ENCODE measurements around the gene RTBDN.

RTBDN gene

GRCh38 chr19:12779162-12779993 is 55.0 kb downstream of the RTBDN start:
- peak; percentile 92 for DNase-seq (ENCODE audit: low spot score)

- no peak for DNase-seq (ENCODE audit: low spot score)
Measured at GRCh38 chr19:12778905-12779161, 55.5 kb downstream of the RTBDN start.

GRCh38 chr19:12778017-12778904 is 56.1 kb downstream of the RTBDN start:
- DNase-seq (ENCODE audit: low spot score) = peak; percentile 84

- DNase-seq (ENCODE audit: low spot score) = peak; percentile 89
Measured at GRCh38 chr19:12777217-12778016, 57.0 kb downstream of the RTBDN start.

Data from left forelimb (tissue), 1 donor.